Left ventricle myocardium inferior (tissue), 1 donor: Measurements from ENCODE around the gene PRDM10. TPM values are rescaled to one million over a fixed set of nuclear protein-coding genes. Genes with fewer than 3 reads are reported as not detected.
A peak's percentile ranks its signal among the peaks of the same experiment; 100 is the strongest.

ENCODE experiments used
- DNase-seq: peaks from one replicate; pipeline ENCODE4 v3.0.0-alpha.2; 2020
- H3K27ac ChIP-seq: fragments of 200-600 bp; replicated peaks from 2 replicates; pipeline ENCODE4 v1.8.0; 2021
- H3K27me3 ChIP-seq: fragments of 200-600 bp; 2 replicates; pipeline ENCODE4 v1.8.0; 2021; ENCODE audit warnings: low read depth
- H3K36me3 ChIP-seq: fragments of 200-600 bp; 2 replicates; pipeline ENCODE4 v1.8.0; 2021
- H3K4me1 ChIP-seq: fragments of 200-600 bp; 2 replicates; pipeline ENCODE4 v1.8.0; 2021
- H3K4me3 ChIP-seq: fragments of 200-600 bp; 2 replicates; pipeline ENCODE4 v1.8.0; 2021; ENCODE audit warnings: mild to moderate bottlenecking, moderate library complexity
- H3K9me3 ChIP-seq: fragments of 200-600 bp; replicated peaks from 2 replicates; pipeline ENCODE4 v1.8.0; 2021
- intact Hi-C: fragments of 100-400 bp; cut with micrococcal nuclease; formaldehyde crosslinking; loops from one replicate; pipeline ENCODE4 v1.11.0; 2022
- total RNA-seq: library from RNA; stranded (reverse); fragmentation: NEBNext Ultra II Directional; extraction: Animal tissue kit (Norgen Biotek cat#: 25700); gene quantifications from one replicate; pipeline ENCODE4 v1.2.1, GENCODE V29; 2021
- TF ChIP-seq, protein P1 (sequence below): fragments of 200-600 bp; IDR thresholded peaks from 2 replicates; pipeline ENCODE4 v1.8.0; 2021; ENCODE audit warnings: antibody characterized with exemption, mild to moderate bottlenecking, borderline replicate concordance
- donor health status: DM: no; HTN: yes; CAD: no; lungs with severe emphysema.

Gene PRDM10
- total RNA-seq, 1 donor from 2014 or later, result 5.4 TPM

GRCh38 chr11:129995163-129995562, 7.5 kb downstream of the PRDM10 start:
- DNase-seq, result no peak
- Histone ChIP-seq H3K4me3 (no peak overlapping the region), H3K27me3 (no peaks in the 10 kb centered on the region), H3K36me3 (no peaks in the 10 kb centered on the region), H3K4me1 (peaks cover 35% of the 10 kb centered on the region), H3K9me3 (no peaks in the 10 kb centered on the region), H3K27ac (no peak overlapping the region)
- intact Hi-C loops, result no loop called here
- TF ChIP-seq, protein P1, sequence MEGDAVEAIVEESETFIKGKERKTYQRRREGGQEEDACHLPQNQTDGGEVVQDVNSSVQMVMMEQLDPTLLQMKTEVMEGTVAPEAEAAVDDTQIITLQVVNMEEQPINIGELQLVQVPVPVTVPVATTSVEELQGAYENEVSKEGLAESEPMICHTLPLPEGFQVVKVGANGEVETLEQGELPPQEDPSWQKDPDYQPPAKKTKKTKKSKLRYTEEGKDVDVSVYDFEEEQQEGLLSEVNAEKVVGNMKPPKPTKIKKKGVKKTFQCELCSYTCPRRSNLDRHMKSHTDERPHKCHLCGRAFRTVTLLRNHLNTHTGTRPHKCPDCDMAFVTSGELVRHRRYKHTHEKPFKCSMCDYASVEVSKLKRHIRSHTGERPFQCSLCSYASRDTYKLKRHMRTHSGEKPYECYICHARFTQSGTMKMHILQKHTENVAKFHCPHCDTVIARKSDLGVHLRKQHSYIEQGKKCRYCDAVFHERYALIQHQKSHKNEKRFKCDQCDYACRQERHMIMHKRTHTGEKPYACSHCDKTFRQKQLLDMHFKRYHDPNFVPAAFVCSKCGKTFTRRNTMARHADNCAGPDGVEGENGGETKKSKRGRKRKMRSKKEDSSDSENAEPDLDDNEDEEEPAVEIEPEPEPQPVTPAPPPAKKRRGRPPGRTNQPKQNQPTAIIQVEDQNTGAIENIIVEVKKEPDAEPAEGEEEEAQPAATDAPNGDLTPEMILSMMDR, result no peak

DNA sequence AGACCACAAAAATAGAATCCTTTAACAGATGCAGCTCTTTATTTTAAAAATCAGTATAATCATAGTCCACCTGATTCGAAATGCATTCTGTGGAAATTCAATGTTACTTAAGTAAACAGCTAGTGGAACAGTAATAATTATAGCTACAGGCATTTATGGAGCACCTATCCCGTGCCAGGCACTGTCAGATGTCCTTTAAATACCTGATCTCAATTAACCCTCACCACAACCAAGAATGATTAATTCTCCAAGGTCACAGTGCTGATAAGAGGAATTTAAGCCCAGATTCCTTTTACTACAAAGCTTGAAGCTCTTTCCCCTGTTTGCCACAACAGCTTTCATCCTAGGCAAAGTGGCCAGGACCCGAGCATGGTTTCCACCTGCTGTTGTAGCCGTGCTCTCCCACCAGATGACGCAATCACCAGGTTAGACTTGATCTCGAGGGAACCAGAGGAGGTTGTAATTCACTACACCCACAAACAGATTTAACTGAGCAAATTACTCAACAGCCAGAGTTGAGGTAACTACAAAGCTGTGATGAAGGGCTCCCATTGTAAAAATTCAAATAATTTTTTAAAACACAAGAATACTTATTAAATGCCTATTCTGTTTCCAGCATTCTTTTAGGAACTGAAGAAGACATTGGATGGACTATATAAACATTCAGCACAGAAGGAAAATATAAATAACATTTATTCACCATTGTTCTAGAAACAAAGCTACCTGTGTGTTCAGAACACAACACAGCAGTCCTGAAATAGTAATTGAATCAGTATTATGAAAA, 10.3 kb downstream of the PRDM10 start:
- peaks cover 30% of the 10 kb centered on the region for H3K4me1 ChIP-seq
- DNase-seq, result no peak
- H3K36me3 ChIP-seq, result no peaks in the 10 kb centered on the region
- H3K27ac ChIP-seq, result no peak overlapping the region
- TF ChIP-seq, protein P1, result peak; percentile 44
- H3K4me3 ChIP-seq, result peak overlapping the region; percentile 15
- H3K9me3 ChIP-seq, result peaks cover 4% of the 10 kb centered on the region
- no peaks in the 10 kb centered on the region for H3K27me3 ChIP-seq
- intact Hi-C loops, result no loop called here

GRCh38 chr11:129989149-129989813, 13.4 kb downstream of the PRDM10 start:
- intact Hi-C loops, result no loop called here

GRCh38 chr11:129987950-129988349, 14.7 kb downstream of the PRDM10 start:
- H3K27me3 ChIP-seq, result no peaks in the 10 kb centered on the region
- no peak for DNase-seq
- intact Hi-C loops, result no loop called here

More at GRCh38 chr11:129989149-129989813, 13.4 kb downstream of the PRDM10 start:
- Histone ChIP-seq H3K4me3 (no peak overlapping the region), H3K9me3 (peaks cover 4% of the 10 kb centered on the region), H3K27me3 (no peaks in the 10 kb centered on the region), H3K36me3 (no peaks in the 10 kb centered on the region), H3K27ac (no peak overlapping the region), H3K4me1 (peaks cover 13% of the 10 kb centered on the region)
- TF ChIP-seq, protein P1, result no peak
- no peak for DNase-seq

DNA sequence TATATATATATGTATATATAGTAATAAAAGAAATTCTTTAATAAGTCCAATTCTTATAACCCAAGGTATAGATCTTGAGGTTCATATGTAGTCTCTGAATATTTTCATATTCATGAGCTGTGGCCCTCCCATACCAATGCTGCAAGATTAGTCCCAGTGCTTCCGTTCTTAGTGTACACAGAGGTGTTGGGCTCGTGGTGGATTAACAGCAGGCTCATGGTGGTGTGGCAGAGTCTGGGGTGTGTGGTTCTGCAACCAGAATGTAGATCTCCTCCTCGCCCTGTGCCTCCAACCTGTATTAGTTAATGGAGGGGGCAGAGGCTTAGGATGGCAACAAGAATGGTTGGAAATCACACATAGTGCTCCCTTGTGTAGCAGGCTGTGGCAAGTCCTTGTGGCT, 16.8 kb downstream of the PRDM10 start:
- Histone ChIP-seq H3K9me3 (peaks cover 4% of the 10 kb centered on the region), H3K4me3 (no peak overlapping the region), H3K36me3 (no peaks in the 10 kb centered on the region), H3K4me1 (no peaks in the 10 kb centered on the region), H3K27ac (no peak overlapping the region), H3K27me3 (no peaks in the 10 kb centered on the region)
- DNase-seq, result no peak
- intact Hi-C loops, result no loop called here
- TF ChIP-seq, protein P1, result no peak

More at GRCh38 chr11:129987950-129988349, 14.7 kb downstream of the PRDM10 start:
- Histone ChIP-seq H3K4me3 (no peak overlapping the region), H3K9me3 (peaks cover 4% of the 10 kb centered on the region), H3K4me1 (peaks cover 13% of the 10 kb centered on the region), H3K27ac (no peak overlapping the region), H3K36me3 (no peaks in the 10 kb centered on the region)
- TF ChIP-seq, protein P1, result no peak
